NCI-H510A (cell line): ENCODE results near the gene CD48.
"Not testable (repeated sequence)": the region's sequence is repeated elsewhere in the genome, so short reads cannot be mapped to it uniquely, and the experiment has no call there.

ENCODE experiments used
- DNase-seq: peaks from one replicate; lab custom pipeline; 2025; lab: John Stamatoyannopoulos, UW

The CD48 gene

GRCh38 chr1:160741612-160742348, 30.2 kb upstream of the CD48 start:
- no peak for DNase-seq

- DNase-seq: no peak
These were observed 29.5 kb upstream of the CD48 start for GRCh38 chr1:160741092-160741501.

- DNase-seq: no peak
These were observed 28.6 kb upstream of the CD48 start for GRCh38 chr1:160740133-160740688.

GRCh38 chr1:160739098-160739511, 27.5 kb upstream of the CD48 start, which contains the start of gene SLAMF7:
Gene SLAMF7 (plus strand): TSS chr1:160739247. CDS start chr1:160739302, 55 bp downstream.
- no peak for DNase-seq

GRCh38 chr1:160738271-160738670, 26.6 kb upstream of the CD48 start:
- DNase-seq: no peak

- no peak for DNase-seq
These were observed 22.7 kb upstream of the CD48 start for GRCh38 chr1:160734301-160734700.

GRCh38 chr1:160733898-160734297, 22.3 kb upstream of the CD48 start:
- no peak for DNase-seq

GRCh38 chr1:160731990-160732389, 20.4 kb upstream of the CD48 start:
- DNase-seq: no peak

- DNase-seq: not testable (repeated sequence)
These were observed 19.9 kb upstream of the CD48 start for GRCh38 chr1:160731564-160731963.

GRCh38 chr1:160727316-160727640, 15.7 kb upstream of the CD48 start:
- no peak for DNase-seq

GRCh38 chr1:160726498-160727315, 15.1 kb upstream of the CD48 start:
- DNase-seq: peak; percentile 4

- DNase-seq: no peak
These were observed 14.5 kb upstream of the CD48 start for GRCh38 chr1:160726114-160726497.

- no peak for DNase-seq
These were observed 13.0 kb upstream of the CD48 start for GRCh38 chr1:160724465-160725242.

GRCh38 chr1:160723332-160723731, 11.7 kb upstream of the CD48 start:
- DNase-seq: no peak

GRCh38 chr1:160722726-160723125, 11.1 kb upstream of the CD48 start:
- DNase-seq: no peak

- no peak for DNase-seq
These were observed 9.9 kb upstream of the CD48 start for GRCh38 chr1:160721473-160721872.

GRCh38 chr1:160720356-160721085, 8.9 kb upstream of the CD48 start:
- DNase-seq: no peak

GRCh38 chr1:160718210-160718609, 6.6 kb upstream of the CD48 start:
- DNase-seq: no peak

- DNase-seq: no peak
These were observed 5.7 kb upstream of the CD48 start for GRCh38 chr1:160717306-160717705.

- no peak for DNase-seq
These were observed 4.4 kb upstream of the CD48 start for GRCh38 chr1:160716013-160716412.

GRCh38 chr1:160714034-160714648, 2.5 kb upstream of the CD48 start:
- DNase-seq: not testable (repeated sequence)
